ENCODE data around the gene CCDC91. TPM values are rescaled to one million over a fixed set of nuclear protein-coding genes. Genes with fewer than 3 reads are reported as not detected.
"Not testable (repeated sequence)": the region's sequence is repeated elsewhere in the genome, so short reads cannot be mapped to it uniquely, and the experiment has no call there.

The CCDC91 gene
- polyA plus RNA-seq, 1 donor: 20.6 TPM

- DNase-seq (ENCODE audit: low read depth): no peak
Measured at GRCh38 chr12:28290262-28290661, 100.0 kb downstream of the CCDC91 start.

DNA sequence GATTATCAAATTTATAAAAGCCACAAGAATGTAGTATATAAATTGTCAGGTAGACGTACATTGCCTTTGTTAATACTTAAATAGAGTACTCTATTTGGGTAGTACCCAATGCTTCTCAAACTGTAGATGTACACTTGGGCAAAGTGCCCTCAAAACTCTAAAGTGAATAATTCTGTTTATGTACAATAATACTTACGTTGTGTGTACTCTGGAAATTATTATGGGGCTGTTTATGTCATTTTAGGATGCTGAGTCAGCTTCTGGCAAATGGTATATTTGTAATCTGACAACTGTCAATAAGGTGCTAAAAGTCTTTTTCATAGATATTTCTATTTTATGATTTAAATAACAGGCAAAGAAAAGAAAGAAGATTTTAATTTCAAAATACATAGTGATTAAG, 102.4 kb downstream of the CCDC91 start:
- no peak for DNase-seq (ENCODE audit: low read depth)

GRCh38 chr12:28294300-28294699, 104.0 kb downstream of the CCDC91 start:
- DNase-seq (ENCODE audit: low read depth): no peak

DNA sequence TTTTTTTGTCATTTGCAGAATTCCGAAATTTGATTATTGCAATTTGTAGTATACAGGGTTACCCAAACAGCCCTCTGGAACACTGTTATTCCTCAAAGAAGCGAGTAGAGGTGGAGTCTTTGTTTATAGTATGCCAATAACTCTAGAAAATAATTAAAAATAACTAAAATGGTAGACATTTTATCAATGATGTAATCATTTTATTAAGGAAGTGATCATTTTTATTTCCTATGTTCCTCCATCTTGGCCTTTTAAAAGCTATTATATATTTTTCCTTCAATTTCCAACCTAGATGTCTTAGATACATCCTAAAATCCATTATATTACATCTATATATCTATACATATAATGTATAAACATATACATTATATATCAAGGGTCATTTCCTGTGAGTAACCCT, 106.0 kb downstream of the CCDC91 start:
- DNase-seq (ENCODE audit: low read depth): no peak

DNA sequence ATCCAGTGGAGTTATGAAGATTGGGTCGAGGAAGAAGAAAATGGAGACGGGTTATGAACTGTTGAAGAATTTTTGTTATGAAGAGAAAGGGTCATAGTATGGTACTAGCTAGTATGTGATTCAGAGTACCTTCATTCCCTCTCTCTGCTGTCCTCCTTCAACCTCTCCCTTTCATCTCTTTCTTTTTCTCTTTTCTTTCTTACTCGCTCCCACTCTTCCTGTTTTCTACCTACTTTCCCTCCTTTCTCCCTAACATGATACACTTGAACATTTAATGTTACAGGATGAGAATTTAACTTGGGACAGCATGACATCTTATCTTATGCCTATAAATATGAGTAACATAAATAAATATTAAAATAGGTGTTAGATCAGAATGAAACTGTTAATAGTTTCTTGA, 112.9 kb downstream of the CCDC91 start:
- DNase-seq (ENCODE audit: low read depth): no peak

DNA sequence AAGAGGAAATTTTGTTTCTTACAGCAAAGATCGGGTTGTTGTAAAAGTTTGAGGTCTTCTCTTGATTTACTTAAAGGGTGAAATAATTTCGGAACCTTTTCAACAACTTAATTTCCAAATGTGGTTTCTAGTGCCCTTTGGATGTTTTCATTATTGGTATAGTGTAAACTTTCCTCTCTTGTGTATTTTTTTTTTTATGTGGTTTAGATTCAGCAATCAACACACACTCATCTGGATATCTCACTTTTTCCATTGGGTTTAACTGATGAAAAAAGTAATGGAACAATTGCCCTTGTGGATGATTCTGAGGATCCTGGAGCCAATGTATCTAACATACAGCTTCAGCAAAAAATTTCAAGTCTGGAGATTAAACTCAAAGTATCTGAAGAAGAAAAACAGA, 116.3 kb downstream of the CCDC91 start:
- DNase-seq (ENCODE audit: low read depth): no peak

DNA sequence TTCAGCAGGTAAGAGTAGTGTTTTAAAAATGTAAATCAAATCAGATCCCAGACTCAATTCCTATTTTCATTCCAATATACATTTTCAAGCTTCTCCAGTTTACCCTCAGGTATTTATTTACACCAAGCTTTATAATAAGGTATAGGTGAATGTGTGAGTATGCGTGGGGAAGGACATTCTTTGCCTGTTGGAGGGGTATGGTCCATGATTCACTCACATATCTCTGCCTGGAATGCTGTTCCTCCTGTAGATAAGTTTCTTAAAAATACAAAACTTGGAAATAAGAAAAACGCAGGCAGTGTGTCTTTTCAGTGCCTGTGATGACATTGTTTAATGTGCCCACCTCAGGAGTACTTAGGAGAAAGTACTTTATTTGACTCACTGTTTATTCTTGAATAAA, 118.6 kb downstream of the CCDC91 start:
- DNase-seq (ENCODE audit: low read depth): no peak

- no peak for DNase-seq (ENCODE audit: low read depth)
Measured at GRCh38 chr12:28313631-28314030, 123.4 kb downstream of the CCDC91 start.

GRCh38 chr12:28316049-28316448, 125.8 kb downstream of the CCDC91 start:
- DNase-seq (ENCODE audit: low read depth): no peak

- no peak for DNase-seq (ENCODE audit: low read depth)
Measured at GRCh38 chr12:28318273-28318672, 128.0 kb downstream of the CCDC91 start.

DNA sequence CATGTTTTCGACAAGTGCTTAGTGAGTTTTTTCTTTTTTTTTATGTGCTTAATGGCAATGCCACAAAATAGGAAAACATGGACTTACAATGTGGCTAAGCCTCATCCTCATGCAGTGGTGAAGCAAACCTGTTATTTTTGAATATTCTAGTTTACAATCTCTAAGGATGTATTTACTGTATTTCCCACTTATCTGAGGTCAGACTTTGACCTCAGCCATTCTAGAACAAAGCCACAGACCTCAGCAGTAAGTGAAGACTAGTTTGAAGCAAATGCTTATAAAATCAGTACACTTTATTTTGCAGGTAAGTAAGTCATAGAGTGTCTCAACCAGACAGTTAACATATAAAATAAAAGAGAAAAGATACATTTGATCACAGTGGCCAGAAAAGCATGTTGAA, 130.1 kb downstream of the CCDC91 start:
- DNase-seq (ENCODE audit: low read depth): no peak

DNA sequence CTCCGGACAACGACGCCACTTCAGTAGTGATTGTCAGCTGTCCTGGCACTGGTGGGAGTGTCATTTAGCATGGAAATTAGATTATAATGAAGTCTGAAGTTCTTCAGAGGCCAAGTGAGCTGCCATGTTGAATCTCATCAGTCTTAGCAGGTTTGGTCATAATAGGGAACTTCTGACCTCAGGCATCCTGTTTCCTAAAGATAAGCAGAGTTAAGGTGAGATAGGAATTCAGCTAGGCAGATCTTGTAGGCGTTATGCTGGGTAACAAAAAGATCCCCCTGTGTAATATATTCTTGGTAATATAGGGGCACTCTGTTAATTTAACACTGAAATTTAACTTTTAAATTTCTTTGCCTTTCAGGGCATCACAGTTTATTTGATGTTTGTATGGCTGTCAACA, 137.5 kb downstream of the CCDC91 start:
- no peak for DNase-seq (ENCODE audit: low read depth)

DNA sequence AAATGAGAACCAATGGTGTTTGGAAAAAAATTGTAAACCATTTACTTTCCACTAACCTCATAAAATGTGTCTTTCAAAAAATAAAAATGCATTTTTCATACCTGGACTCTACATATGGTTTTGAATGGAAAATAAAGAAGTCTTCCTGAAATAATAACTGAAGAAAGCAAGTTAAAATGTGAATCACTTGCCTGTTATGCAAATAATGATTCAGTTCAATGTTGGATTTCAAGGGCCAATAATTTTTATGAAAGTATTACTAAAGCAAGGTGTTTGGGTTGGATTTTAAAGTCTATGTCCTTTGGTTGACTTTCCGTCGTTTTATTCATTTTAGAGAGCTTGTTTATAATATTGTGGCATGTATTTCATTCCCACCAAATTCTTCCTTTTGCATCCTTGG, 138.7 kb downstream of the CCDC91 start:
- no peak for DNase-seq (ENCODE audit: low read depth)

- DNase-seq (ENCODE audit: low read depth): not testable (repeated sequence)
Measured at GRCh38 chr12:28329727-28330126, 139.5 kb downstream of the CCDC91 start.

DNA sequence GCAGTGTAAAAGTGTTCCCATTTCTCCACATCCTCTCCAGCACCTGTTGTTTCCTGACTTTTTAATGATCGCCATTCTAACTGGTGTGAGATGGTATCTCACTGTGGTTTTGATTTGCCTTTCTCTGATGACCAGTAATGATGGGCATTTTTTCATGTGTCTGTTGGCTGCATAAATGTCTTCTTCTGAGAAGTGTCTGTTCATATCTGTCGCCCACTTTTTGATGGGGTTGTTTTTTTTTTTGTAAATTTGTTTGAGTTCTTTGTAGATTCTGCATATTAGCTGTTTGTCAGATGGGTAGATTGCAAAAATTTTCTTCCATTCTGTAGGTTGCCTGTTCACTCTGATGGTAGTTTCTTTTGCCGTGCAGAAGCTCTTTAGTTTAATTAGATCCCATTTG, 140.0 kb downstream of the CCDC91 start:
- not testable (repeated sequence) for DNase-seq (ENCODE audit: low read depth)

- no peak for DNase-seq (ENCODE audit: low read depth)
Measured at GRCh38 chr12:28331130-28331529, 140.9 kb downstream of the CCDC91 start.

DNA sequence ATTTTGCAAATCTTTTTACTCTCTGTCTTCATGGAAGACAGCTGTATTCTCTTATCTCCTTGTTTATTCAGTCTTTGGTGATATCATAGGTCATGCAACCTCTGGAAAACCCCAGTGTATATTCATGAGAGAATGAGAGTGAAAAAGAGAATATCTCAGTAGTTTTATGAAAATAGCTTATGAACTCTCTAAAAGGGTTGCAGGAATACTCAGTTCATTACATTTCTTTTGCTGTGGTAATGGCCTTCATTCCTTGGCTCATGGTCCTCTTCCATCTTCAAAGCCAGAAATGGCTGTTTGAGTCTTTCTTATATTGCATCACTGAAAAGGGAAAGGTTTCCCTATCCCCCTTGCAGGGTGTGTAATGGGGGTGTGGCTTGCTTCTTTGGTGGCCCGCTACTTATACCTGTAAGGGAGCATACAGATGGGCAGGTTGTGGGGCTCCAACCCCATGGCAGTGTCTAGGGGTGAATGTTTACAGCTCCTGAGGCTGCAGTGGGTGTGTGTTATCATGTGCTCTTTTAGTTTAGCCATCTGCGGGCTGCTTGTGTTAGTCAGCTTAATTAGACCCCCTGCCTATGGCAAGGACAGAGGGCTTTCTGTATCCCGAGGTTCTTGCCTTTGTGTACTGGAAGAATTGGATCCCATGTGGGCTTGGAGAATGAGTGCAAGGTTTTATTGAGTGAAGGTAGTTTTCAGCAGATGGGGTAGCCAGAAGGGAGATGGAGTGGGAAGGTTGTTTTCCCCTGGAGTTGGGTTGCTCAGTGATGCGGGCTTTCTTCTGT, 150.2 kb downstream of the CCDC91 start:
- no peak for DNase-seq (ENCODE audit: low read depth)

DNA sequence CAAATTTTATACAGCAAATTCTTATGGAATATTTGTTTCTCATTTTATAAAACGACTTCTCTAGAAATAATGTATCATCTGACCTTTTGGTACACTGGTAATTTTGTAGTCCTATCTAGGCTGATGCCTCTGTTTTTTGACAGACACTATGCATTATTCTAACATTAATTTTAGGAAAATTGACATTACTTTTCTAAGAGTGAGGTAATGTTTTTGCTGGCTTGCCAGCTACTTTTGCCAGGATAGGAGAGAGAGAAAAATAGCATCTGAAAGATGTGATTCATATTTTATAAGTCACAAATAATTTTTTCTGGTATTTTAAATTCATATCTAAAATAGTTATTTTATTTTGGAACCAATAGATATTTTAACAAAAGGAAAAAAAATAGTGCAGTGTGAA, 153.5 kb downstream of the CCDC91 start:
- no peak for DNase-seq (ENCODE audit: low read depth)

- no peak for DNase-seq (ENCODE audit: low read depth)
Measured at GRCh38 chr12:28346567-28346966, 156.3 kb downstream of the CCDC91 start.

GRCh38 chr12:28349196-28349595, 158.9 kb downstream of the CCDC91 start:
- no peak for DNase-seq (ENCODE audit: low read depth)

- no peak for DNase-seq (ENCODE audit: low read depth)
Measured at GRCh38 chr12:28350502-28350901, 160.2 kb downstream of the CCDC91 start.

DNA sequence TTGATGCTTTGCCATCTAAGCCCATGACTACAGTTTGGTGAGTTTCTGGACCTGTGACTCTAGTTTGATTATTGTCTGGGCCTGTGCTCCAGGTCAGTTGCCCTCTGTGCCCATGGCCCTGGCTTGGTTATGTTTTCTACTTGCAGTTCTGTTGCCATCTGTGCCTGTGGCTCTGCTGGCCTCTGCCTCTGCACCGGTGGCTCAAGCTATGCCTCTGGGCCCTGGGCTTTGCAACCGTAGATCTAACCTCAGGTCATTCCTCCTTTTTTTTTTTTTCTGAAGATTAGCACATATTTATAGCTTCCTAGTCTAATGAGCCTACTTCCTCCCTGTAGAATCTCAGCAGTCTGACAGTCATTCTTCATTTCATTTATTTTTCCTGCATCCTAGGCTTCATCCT, 161.2 kb downstream of the CCDC91 start:
- DNase-seq (ENCODE audit: low read depth): no peak

DNA sequence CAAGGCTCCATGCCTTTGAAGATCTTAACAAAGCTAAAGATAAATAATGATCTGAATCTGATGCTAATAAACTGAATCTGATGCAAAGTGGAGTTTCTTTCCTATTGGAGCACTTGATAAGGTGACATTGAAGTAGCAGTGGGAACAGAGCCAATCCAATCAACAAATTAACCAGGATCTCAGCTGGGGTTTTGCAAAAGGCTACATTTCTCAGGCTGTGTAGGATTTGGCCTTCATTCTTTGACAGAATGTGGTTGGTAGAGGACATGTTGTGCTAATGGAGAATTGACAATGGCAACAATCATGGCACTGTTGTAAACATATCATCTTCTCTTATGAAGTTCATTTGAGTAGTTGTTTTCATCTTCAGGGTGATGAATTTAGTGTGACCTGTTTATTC, 164.9 kb downstream of the CCDC91 start:
- no peak for DNase-seq (ENCODE audit: low read depth)

DNA sequence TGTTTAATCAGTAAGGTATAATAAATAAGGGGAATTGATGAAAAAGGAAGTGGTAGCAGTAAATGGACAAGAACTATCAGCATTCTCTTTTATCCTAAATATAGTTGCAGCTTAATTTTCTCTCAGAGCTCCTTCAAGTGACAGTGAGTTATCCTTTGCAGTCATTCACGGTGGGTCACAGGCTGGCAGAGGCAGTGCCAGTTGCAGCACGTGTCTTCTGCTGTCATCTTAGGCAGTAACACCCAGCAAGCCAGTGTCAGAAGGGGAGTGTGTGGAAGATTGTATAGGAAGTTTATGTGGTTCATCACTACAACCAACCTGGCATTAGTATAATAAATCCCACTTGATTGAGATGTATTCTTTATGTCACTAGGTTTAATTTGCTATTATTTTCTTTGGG, 170.0 kb downstream of the CCDC91 start:
- no peak for DNase-seq (ENCODE audit: low read depth)
